ENCODE data around the gene BSND. TPM values are rescaled to one million over a fixed set of nuclear protein-coding genes. Genes with fewer than 3 reads are reported as not detected.

The BSND gene
- total RNA-seq, 1 experiment from 2014 or later: 0.17 TPM

DNA sequence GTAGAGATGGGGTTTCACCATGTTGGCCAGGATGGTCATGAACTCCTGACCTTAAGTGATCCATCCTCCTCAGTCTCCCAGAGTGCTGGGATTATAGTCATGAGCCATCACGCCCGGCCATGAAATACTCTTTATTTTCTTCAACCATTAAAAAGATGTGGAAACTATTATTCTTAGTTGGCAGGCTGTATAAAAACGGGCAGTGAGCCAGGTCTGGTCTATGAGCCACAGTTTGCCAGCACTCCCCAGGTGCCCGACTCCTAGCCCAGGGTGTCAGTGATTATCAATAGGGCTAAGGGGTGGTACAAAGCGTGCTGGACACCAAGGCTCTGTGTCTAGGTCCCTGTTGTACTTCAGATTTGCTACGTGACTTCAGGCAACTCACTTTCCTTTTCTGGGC is 22.0 kb upstream of the BSND start:
- Histone ChIP-seq H3K56ac (ENCODE audit: insufficient read length, low read depth, low read length) (no peak overlapping the region), H2BK15ac (ENCODE audit: low read depth, low read length) (no peak overlapping the region), H3K4ac (ENCODE audit: low read depth, low read length) (no peak overlapping the region), H2BK20ac (ENCODE audit: low read depth, low read length, poor library complexity, severe bottlenecking) (no peak overlapping the region), H4K8ac (replicated peaks; ENCODE audit: insufficient read length, low read depth, low read length) (no peak overlapping the region), H2BK12ac (ENCODE audit: insufficient read length, low read depth, low read length) (no peak overlapping the region), H4K91ac (ENCODE audit: insufficient read length, low read depth, low read length) (no peak overlapping the region), H4K20me1 (ENCODE audit: control insufficient read depth, insufficient read depth, insufficient read length) (no peaks in the 10 kb centered on the region), H3K23ac (ENCODE audit: insufficient read length, low read depth, low read length) (no peak overlapping the region), H3K14ac (ENCODE audit: insufficient read depth, low read length) (no peak overlapping the region), H3K79me1 (ENCODE audit: insufficient read depth, low read depth, low read length, poor library complexity, severe bottlenecking) (no peaks in the 10 kb centered on the region), H3T11ph (ENCODE audit: low read length) (no peak overlapping the region), H3K4me2 (ENCODE audit: insufficient read depth, insufficient read length, low read length) (no peak overlapping the region), H3K9ac (ENCODE audit: extremely low read depth, insufficient read length, low read length) (no peak overlapping the region), H2AK5ac (ENCODE audit: insufficient read length, low read length) (no peak overlapping the region), H3K79me2 (ENCODE audit: insufficient read depth, low read length) (no peaks in the 10 kb centered on the region), H2BK120ac (ENCODE audit: low read depth, low read length, poor library complexity, severe bottlenecking) (no peak overlapping the region), H3K27me3 (ENCODE audit: insufficient read depth, low read length) (no peaks in the 10 kb centered on the region; the same call in 1 of the 2 replicates), H3K18ac (ENCODE audit: insufficient read length, low read depth, low read length) (no peak overlapping the region), H3K23me2 (ENCODE audit: insufficient read length, low read depth, low read length, poor library complexity, severe bottlenecking) (peaks cover 11% of the 10 kb centered on the region), H4K5ac (ENCODE audit: insufficient read length, low read depth, low read length) (no peak overlapping the region), H3K27ac (ENCODE audit: insufficient read length, low read depth, low read length) (no peak overlapping the region), H3K9me3 (ENCODE audit: control insufficient read depth, low read depth, low read length) (no peaks in the 10 kb centered on the region), H2BK5ac (ENCODE audit: insufficient read length, low read length) (no peak overlapping the region), H3K4me1 (ENCODE audit: insufficient read depth, low read length) (peaks cover 4% of the 10 kb centered on the region; the same call in 1 of the 2 replicates), H2AFZ (ENCODE audit: low read length) (no peak overlapping the region)
- Mint-ChIP-seq H3K4me3 (no peak overlapping the region), H3K4me1 (peaks cover 32 to 37% of the 10 kb centered on the region in 2 experiments), H3K9me3 (no peaks in the 10 kb centered on the region), H3K27ac (no peak overlapping the region), H3K27me3 (ENCODE audit: low read depth) (peaks cover 33% of the 10 kb centered on the region), H3K36me3 (ENCODE audit: insufficient read depth in 1 of 3, low read depth in 3 of 3) (no peaks in the 10 kb centered on the region; a peak in 1 of 7 replicates)
- WGBS (ENCODE audit: extremely low coverage, insufficient read length, low lambda C conversion rate): no CpG with 5 or more reads among the region's 6 CpGs
- no peak for DNase-seq
- TF ChIP-seq, protein P1, sequence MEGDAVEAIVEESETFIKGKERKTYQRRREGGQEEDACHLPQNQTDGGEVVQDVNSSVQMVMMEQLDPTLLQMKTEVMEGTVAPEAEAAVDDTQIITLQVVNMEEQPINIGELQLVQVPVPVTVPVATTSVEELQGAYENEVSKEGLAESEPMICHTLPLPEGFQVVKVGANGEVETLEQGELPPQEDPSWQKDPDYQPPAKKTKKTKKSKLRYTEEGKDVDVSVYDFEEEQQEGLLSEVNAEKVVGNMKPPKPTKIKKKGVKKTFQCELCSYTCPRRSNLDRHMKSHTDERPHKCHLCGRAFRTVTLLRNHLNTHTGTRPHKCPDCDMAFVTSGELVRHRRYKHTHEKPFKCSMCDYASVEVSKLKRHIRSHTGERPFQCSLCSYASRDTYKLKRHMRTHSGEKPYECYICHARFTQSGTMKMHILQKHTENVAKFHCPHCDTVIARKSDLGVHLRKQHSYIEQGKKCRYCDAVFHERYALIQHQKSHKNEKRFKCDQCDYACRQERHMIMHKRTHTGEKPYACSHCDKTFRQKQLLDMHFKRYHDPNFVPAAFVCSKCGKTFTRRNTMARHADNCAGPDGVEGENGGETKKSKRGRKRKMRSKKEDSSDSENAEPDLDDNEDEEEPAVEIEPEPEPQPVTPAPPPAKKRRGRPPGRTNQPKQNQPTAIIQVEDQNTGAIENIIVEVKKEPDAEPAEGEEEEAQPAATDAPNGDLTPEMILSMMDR (conservative IDR thresholded peaks at IDR 0.05): no peak
